Measurements from ENCODE around the gene ITGBL1. TPM values are rescaled to one million over a fixed set of nuclear protein-coding genes. Genes with fewer than 3 reads are reported as not detected.

ITGBL1 gene
- total RNA-seq, 2 experiments from 2014 or later = not detected

- no peak for ATAC-seq (ENCODE audit: poor library complexity)
- Mint-ChIP-seq H3K4me1 (ENCODE audit: low read depth) (no peaks in the 10 kb centered on the region), H3K9me3 (peaks cover 2% of the 10 kb centered on the region), H3K27ac (no peak overlapping the region), H3K36me3 (ENCODE audit: low read depth) (no peaks in the 10 kb centered on the region), H3K4me3 (no peak overlapping the region), H3K27me3 (peaks cover 7% of the 10 kb centered on the region)
- DNase-seq = no peak
- H3K4me1 ChIP-seq (ENCODE audit: insufficient read depth, low read length) = no peaks in the 10 kb centered on the region
- no peaks in the 10 kb centered on the region for H3K36me3 ChIP-seq (ENCODE audit: insufficient read depth, low read length)
- no peak overlapping the region for H3K27ac ChIP-seq (ENCODE audit: low read depth in 1 of 2, low read length in 2 of 2)
- intact Hi-C loops (cut with DNase I, micrococcal nuclease) = no loop called here
- H3K9me3 ChIP-seq (ENCODE audit: control insufficient read depth in 1 of 2, insufficient read depth in 1 of 2, low read length in 2 of 2) = no peaks in the 10 kb centered on the region
- H3K27me3 ChIP-seq (ENCODE audit: control insufficient read depth in 1 of 2, insufficient read depth in 2 of 2, low read length in 2 of 2) = peaks cover 0 to 6% of the 10 kb centered on the region in 2 experiments
- H3K4me3 ChIP-seq (ENCODE audit: low read length) = no peak overlapping the region
- TF ChIP-seq CTCF (IDR thresholded peaks at IDR 0.05) = no peak
- CTCF ChIA-PET = no interaction called here
- POLR2A ChIA-PET = no interaction called here
These were observed 22.0 kb downstream of the ITGBL1 start for GRCh38 chr13:101474419-101474957.

GRCh38 chr13:101475536-101475935 is 23.1 kb downstream of the ITGBL1 start:
- TF ChIP-seq CTCF (IDR thresholded peaks at IDR 0.05) = no peak
- Mint-ChIP-seq H3K36me3 (ENCODE audit: low read depth) (no peaks in the 10 kb centered on the region), H3K9me3 (peaks cover 2% of the 10 kb centered on the region), H3K4me3 (no peak overlapping the region), H3K27me3 (peaks cover 7% of the 10 kb centered on the region), H3K4me1 (ENCODE audit: low read depth) (no peaks in the 10 kb centered on the region), H3K27ac (no peak overlapping the region)
- CTCF ChIA-PET = no interaction called here
- no peaks in the 10 kb centered on the region for H3K4me1 ChIP-seq (ENCODE audit: insufficient read depth, low read length)
- DNase-seq (no peak), ATAC-seq (ENCODE audit: poor library complexity) (no peak)
- H3K4me3 ChIP-seq (ENCODE audit: low read length) = no peak overlapping the region
- no peak overlapping the region for H3K27ac ChIP-seq (ENCODE audit: low read depth in 1 of 2, low read length in 2 of 2)
- intact Hi-C loops (cut with DNase I, micrococcal nuclease) = no loop called here
- POLR2A ChIA-PET = no interaction called here
- no peaks in the 10 kb centered on the region for H3K36me3 ChIP-seq (ENCODE audit: insufficient read depth, low read length)
- H3K27me3 ChIP-seq (ENCODE audit: control insufficient read depth in 1 of 2, insufficient read depth in 2 of 2, low read length in 2 of 2) = peaks cover 0 to 6% of the 10 kb centered on the region in 2 experiments
- no peaks in the 10 kb centered on the region for H3K9me3 ChIP-seq (ENCODE audit: control insufficient read depth in 1 of 2, insufficient read depth in 1 of 2, low read length in 2 of 2)

- H3K4me1 ChIP-seq (ENCODE audit: insufficient read depth, low read length) = no peaks in the 10 kb centered on the region
- no peak overlapping the region for H3K4me3 Mint-ChIP-seq
- POLR2A ChIA-PET = no interaction called here
- no peak for ATAC-seq (ENCODE audit: poor library complexity)
- no peaks in the 10 kb centered on the region for H3K36me3 ChIP-seq (ENCODE audit: insufficient read depth, low read length)
- no peak for DNase-seq
- H3K4me1 Mint-ChIP-seq (ENCODE audit: low read depth) = no peaks in the 10 kb centered on the region
- no peaks in the 10 kb centered on the region for H3K27me3 ChIP-seq (ENCODE audit: control insufficient read depth in 1 of 2, insufficient read depth in 2 of 2, low read length in 2 of 2)
- H3K4me3 ChIP-seq (ENCODE audit: low read length) = no peak overlapping the region
- H3K27ac Mint-ChIP-seq = no peak overlapping the region
- H3K27me3 Mint-ChIP-seq = no peaks in the 10 kb centered on the region
- intact Hi-C loops (cut with DNase I, micrococcal nuclease) = no loop called here
- CTCF ChIA-PET = no interaction called here
- no peaks in the 10 kb centered on the region for H3K36me3 Mint-ChIP-seq (ENCODE audit: low read depth)
- no peak overlapping the region for H3K27ac ChIP-seq (ENCODE audit: low read depth in 1 of 2, low read length in 2 of 2)
- H3K9me3 Mint-ChIP-seq = peaks cover 2% of the 10 kb centered on the region
- no peak for TF ChIP-seq CTCF (IDR thresholded peaks at IDR 0.05)
- H3K9me3 ChIP-seq (ENCODE audit: control insufficient read depth in 1 of 2, insufficient read depth in 1 of 2, low read length in 2 of 2) = peaks cover 0 to 4% of the 10 kb centered on the region in 2 experiments
These were observed 28.9 kb downstream of the ITGBL1 start for GRCh38 chr13:101481421-101481820.
